ENCODE results near the gene GNAT3.

The GNAT3 gene

DNA sequence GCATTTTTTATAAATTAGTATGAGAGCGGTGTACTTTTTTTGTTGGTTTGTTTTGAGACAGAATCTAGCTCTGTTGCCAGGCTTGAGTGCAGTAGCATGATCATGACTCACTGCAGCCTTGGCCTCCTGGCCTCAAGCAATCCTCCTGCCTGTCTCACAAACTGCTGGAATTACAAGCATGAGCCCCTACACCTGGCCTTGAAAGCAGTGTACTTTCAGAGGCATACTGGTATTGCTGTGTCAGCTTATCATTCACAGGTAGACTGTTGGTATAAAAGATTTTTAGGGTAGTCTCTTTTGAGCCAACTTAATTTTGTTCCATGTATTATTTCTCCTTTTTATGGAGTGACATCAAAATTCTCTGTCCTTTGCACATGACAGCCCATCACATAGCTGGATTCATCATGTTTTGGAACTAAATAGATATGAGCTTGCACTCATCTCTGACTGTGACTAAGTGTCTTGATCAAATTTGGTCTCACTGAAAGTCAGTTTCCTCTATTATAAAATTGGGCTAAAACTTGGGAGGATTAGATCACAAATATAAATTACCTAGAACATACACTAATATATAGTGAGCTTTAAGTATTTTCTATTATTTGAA lies 12.4 kb downstream of the GNAT3 start:
- peak; percentile 51 for DNase-seq

DNA sequence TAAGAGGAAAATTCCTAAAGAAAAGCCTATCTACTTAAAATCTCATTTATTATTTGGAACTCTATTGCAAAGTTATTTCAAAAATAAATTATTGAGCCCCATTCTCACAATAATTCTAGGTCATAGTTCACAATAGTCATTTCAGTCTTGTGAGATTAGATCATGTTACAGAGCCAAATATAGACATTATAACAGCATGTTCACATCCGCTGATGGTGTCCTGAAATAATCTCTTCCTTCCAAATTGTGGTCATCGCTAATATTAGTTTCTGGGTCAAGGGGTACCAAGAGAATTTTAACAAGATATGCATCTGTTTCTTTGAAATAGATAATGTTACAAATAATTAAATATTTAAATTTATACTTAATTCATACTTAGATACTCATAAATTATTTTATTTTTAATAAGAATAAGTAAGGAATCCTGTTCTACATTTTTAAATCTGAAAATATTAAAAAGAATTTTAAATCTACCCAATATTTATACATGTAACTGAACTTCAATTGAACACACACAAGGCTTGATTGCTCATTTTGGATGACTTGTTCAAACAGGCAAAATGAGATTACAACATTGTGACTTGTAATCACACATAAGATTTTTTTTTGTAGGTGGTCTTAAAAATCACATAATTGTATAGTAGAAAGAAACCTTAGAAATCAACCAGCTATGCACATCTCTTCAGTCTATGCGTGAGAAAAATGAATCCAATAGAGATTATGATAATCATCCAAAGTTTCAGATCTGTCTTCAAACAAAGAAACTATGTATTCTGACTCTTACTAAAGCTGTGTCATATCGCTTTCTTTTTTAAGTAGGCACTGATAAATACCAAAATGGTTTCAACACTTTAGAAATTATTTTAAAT lies 13.1 kb downstream of the GNAT3 start:
- no peak for DNase-seq

DNA sequence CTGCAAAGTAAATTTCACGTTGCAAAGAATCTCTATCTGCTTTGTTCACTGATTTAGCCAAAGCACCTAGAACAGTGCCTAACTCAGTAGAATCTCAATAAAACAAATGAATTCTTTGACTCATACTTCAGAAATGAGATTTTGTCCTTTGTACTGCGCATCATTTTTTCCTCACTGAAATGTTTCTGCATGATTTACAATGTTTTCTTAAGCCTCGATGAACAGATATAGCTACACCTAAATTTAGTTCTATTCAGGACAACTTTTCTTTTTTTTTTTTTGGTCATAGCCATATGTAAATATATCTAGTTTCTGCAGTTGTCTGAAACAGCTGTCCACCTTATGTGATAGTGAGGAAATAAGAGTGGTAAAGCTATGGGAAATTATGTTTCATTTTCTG lies 15.3 kb downstream of the GNAT3 start:
- DNase-seq: peak; percentile 34

DNA sequence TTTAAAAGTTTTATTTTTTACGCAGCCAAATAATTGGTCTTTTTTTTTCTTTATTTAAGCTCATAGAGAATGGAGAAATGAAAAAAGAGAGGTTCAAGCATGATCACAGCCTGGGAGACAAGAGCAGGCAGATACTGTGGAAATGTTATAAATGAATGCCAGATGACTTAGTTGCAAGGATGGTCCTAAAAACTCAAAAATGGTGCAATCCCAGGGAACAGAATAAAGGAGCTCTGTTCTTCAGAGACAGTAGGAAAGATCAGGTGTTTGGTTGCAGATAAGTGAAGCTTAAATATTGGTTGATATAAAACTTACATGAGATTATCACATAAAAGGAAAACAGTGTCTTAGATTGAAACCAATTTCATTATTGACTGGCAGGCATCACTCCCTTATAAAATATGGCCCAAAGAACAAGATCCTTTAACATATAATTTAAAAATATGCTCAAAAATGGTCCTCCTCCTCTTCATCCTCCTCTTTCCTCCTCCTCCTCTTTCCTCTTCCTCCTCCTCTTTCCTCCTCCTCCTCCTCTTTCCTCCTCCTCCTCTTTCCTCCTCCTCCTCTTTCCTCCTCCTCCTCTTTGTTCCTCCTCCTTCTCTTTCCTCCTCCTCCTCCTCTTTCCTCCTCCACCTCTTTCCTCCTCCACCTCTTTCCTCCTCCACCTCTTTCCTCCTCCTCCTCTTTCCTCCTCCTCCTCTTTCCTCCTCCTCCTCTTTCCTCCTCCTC lies 18.6 kb downstream of the GNAT3 start:
- no peak for DNase-seq

DNA sequence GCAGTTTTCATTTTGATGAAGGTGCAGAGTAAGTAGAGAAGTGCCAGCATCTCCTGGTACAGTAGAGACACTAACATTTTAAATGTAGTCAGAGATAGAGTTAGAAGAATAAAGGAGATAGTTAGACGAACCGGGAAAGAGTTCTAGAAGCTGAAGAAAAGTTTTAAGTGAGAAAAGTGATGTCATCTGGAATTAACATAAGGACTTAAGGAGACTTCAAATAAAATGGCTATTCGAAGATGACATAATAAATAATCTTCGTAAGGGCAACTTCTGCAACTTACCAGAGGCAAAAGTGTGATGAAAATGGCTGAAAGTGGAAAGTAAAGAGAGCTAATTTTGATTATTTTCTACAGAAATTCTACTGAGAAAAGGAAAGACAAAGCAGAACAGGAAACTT lies 20.4 kb downstream of the GNAT3 start:
- DNase-seq: no peak

DNA sequence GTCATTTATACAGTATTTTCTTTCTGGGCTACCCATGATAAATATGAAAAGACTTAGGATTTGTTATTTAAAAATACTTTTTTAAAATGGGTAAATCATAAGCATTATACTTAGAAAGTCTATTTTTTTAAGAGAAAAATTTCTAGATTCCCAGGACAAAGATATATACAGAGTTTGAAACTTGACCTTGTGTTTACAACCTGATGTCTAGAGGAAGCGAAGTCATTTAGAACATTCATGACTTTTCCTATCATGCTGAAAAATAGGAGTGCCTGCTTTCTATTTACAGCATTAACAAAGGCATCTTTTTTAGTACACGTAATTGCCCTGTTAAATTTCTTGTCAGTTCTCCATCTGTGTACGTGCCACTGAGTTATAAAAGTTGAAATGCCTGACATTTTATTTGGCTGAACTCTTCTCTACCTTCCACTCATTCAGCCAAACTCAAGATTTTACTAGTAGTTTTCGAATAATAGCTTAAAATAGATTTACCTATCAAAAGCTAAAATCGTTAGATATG lies 23.0 kb downstream of the GNAT3 start:
- no peak for DNase-seq

DNA sequence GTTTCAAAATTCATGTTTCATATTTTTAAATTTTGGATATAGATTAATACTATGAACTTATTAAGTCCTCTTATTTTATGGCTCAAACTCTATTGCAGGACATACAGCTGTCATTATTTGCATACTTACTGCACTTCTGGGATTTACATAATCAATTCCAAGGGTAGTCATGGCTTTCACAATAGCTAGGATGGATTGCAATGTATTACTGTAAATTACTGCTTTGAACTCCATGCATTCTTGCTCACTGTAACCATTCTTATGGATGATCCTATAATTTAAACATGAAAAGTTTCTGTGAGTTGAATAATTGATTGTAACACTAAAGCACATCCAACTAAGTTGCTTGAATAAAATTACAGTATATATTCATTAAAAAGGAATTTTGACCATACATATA lies 23.5 kb downstream of the GNAT3 start:
- DNase-seq: no peak

DNA sequence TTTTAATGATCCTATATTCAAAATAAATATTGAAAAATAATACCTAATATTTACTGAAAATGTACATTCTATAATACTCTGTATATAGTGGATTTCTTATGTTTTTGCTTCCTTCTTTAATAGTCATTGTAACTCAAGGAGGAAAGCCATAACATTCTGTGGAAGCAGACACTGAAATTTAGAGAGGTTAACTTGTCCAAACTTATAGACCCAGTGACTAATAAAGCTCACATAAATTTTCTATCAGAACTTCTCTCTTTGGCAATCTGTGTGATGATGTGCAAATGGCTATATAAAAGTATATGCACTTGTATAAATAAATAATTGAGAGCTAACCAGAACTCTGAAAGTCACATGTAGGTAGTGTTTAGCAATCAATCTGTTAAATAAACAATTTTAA lies 26.1 kb downstream of the GNAT3 start:
- no peak for DNase-seq

DNA sequence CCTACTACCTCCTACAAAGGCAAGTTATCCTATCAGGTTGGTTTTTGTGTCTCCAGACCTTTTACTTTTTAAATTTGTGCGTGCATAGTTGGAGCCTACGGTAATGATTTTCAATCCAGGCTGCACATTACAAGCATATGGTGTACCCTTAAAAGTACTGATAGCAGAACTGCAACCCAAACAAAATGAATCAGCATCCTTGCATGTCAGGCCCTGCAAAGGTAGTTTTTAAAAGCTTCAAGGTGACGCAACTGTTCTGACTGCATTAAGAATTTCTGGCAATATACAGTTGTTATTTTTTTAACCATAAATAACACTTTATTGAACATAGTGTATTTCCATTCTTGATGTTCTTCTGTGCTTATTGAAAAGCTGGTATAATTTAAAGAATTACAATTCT lies 28.9 kb downstream of the GNAT3 start:
- no peak for DNase-seq

DNA sequence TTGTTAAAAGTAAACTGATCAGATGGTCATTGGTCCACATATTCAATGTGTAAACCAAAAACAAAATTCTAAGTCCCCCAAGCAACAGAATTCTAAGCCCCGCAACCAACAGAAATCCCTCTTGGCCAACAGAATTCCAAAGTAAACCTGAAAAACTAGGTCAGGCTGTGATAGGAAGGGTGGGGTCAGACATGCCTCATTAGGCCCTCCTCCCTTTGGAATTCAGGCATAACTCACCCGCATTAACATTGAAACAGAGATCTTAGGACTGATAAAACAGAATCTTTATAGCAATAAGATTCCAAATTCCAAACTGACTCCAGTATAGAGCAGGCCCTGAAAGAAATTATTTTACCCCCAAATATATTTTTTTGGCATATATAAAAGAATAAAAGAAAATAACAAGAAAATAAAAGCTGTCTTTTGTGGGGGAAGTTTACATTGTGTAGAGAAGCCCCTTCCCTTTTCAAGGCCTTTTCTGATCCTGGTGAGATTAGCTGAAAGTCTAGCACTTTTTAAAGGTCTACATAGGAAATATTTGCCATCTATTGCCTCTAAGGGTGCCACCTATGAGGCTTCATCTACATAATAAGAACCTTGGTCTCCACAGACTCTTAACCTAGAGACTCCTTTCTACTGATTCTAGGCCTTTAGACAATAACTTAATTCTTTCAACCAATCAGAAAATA lies 30.5 kb downstream of the GNAT3 start:
- DNase-seq: peak; percentile 23

DNA sequence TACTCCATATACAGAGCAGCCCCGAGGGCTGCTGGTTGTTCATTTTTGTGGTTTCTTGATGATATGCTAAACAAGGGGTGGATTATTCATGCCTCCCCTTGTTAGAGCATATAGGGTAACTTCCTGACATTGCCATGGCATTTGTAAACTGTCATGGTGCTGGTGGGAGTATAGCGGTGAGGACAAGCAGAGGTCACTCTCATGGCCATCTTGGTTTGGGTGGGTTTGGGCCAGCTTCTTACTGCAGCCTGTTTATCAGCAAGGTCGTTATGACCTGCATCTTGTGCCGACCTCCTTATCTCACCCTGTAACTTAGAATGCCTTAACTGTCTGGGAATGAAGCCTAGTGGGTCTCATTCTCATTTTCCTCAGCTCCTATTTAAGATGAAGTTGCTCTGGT lies 31.3 kb downstream of the GNAT3 start:
- no peak for DNase-seq

DNA sequence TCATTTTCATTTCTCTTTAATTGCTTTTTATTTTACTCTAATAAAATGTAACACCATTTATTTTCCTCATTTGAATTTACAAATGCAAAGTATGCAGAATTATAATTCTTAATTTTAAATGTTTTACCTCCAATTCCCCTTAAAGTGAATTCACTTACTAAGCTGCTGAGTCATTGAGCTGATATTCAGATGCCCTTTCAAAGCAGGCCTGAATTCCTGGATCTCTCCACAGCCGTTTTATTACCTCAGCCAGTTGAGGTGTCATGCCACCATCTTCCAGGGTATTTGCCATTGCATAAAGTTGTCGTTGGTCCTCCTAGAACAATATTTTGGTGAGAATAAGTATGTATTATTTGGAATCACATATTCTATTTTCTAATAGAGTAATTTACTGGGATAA lies 33.2 kb downstream of the GNAT3 start:
- peak; percentile 21 for DNase-seq

DNA sequence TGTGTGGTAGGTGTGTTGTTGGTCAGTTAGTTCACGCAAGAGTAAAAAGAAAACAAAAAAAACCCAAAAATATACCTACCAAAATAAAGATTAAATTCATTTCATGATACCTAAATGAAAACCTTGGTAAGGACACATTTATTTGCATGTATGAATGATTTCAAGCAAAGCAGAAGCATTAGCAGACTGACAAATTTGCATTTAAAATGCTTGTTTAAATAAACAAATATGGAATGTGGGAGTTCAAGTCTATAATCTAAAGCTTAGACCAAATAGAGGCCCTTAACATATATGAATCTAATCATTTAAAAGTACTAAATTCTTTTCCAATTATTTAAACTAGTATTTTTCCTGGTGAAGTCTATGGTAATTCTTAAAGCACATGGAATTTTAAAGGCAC lies 35.8 kb downstream of the GNAT3 start:
- no peak for DNase-seq

DNA sequence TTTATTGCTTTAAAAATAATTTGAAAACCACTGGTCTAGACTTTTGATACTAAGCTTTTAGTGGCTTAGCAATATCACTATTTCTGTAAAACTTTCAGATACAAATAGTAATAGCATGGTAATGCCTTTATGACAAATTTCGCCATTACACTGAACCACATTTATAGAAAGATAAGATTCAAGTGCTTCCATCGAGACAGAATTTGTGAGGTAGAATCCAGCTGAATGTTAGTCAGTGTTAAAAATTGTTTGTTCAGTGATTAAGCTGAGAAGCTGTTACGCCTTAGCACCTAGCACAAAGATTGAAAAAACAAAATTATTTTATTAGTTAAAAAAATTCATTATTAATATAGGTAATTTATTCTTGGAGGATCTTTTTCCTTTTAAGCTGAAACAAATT lies 36.5 kb downstream of the GNAT3 start:
- DNase-seq: no peak

DNA sequence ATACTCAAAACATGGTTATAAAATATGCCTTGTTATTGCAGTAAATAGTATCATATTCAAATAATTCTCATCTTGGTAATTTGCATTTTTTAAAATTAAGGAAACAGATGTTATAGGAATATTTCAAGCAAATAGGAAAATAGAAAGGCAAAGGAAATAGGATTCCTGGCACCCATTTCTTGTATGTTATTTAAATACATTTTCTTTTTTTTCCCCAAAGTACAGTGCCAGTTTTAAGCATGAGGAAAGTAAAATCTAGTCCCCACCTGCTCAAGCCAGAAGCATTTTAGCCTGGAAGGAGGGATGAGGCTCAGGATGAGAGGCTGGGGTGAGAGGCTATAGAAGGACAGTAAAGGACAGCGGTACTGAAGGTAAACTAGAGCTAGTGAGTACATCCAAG lies 38.1 kb downstream of the GNAT3 start:
- no peak for DNase-seq

DNA sequence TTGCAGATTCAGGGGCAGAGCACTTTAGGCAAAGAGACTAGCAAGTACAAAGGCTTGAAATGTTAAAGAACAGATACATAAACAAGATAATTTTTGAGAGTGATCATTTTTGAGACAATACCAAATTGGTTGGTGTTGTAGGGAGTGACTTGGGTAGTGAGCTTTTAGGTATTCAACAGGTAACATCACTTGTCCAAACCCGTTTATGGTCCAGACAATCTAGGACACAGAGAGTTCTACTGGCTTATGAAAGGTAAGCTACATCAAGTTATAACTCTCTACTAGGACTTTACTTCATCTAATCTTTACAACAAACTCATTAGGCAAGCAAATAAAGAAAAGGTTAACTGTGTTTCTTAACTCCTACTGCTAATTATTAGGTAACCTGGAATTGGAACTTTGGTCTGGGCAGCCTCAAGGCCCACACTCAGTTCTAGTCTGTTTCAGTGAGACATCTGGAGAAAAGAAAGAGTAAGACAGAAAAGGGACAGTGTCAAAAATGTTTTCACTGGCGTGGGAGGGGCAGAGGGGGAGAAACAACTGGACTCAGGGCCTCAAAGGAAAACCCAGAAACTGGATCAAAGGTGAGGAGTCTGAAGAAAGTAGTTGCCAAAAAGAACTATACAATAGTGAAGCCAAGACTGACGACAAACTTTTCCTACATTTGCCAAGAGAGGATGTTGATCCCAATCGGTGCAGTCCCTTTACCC lies 39.2 kb downstream of the GNAT3 start:
- DNase-seq: no peak

DNA sequence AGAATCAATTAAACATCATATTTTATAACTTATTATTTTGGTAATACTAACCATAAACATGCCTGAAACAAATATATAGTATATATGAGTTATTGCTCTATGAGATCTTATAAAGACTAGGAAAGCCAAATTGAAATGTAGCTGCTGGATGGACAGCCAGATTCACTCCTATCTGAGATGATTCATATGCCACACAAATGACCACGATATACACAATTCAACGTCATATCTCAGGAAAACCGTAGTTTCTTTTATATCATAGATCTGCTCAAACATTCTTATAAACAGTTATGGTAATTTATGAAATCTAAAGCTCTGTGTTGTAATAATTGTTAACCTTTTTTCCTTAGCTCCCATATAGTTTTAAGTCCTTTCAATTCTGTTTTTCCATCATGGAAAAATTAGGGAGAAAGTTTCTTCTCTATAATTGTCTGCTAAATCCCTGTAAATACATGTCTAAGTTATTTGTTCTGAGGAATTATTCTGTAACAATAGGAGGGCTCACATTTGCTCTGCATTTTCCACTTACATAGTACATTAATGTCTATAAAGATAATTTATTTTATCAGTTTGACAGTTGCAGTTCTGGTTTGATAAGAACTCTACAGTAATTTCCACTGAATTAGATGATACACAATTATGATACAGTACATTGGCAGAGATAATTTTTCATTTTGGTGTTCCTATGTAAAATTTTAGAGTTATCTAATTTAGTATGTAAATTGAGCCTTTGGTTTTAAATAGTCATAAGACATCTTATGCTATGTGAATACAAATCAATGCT lies 42.7 kb downstream of the GNAT3 start:
- DNase-seq: no peak

DNA sequence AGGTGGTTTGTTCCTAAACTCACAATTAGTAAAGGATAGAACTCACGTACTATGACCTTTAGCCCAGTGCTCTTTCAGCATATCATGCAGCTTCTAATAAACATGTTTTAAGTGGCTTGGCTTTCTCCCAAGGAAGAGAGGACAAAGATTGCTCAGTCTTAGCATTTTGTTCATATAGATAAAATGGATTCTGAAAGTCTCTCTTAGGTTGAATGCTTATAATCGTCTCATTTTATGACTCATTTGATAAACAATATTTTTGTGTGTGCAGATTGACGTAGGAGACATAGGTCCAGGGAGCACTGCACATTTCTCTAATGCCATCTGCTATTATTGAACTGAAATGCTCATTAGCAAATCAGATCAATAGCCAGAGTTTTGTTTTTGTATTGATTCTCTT lies 44.8 kb downstream of the GNAT3 start:
- DNase-seq: peak; percentile 73

DNA sequence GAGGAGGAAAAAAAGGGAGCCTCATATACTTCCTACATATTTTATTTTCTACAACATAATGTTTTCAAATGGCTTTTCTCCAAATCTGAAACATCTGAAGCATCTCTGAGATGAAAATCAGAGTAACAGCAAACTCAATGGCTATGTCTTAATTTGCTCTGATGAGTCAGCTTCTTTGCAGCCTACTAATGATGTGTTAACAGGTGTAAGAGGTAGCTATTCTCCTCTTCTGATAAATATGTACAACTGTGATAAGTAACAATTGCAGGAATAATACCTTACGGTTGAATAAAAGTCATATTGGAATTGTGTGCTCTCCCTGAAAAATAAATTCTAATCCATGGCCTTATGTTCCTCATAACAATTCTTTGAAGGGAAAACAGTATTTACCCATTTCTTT lies 45.2 kb downstream of the GNAT3 start:
- peak; percentile 43 for DNase-seq

DNA sequence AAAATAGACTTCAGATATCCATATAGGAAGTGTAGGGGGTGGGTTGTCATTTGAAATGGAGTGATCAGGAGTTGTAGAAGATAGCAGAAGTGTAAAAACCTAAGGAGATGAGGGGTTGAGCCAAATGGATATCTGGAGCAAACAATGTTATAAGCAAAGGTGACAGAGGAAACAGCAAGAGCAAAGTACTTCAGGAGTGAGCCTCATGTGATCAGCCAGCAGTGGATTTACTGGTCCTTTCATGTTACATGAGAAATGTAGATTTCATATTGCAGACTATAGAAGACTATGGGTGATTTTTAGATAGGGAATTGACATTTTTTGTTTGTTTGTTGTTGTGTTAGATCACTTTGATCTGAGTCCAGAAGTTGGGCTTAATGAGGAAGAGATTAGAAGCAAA lies 47.7 kb downstream of the GNAT3 start:
- no peak for DNase-seq

DNA sequence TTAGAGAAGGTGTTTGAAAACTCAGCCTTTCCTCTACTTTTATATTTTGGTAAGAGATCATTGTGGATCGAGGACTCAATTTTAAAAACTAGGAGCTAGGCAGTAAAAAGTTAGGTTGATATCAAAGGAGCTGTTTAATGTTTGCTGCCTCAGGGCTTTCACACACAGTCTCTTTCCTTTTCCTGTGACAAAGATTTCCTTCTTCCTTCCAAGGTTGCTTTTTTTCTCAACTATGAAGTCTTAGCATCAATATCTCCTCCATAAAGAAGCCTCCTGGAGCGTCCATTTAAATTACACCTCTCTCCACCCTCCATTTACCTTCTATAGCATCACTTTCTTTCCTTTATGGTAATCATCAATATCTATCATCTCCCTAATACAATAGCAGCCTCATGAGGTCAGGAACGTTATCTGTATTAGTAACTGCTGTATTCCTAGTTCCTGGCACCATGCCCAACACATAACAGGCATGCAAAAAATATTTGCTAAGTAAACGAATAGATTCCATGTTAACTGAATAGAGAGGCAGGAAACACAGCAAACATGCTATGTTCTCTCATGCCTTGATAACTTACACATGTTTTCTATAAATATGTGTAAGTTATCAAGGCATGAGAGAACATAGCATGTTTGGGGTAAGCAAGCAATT lies 48.5 kb downstream of the GNAT3 start:
- peak; percentile 57 for DNase-seq
